HepG2 (cell line): ENCODE measurements around the gene AMZ2. TPM values are rescaled to one million over a fixed set of nuclear protein-coding genes. Genes with fewer than 3 reads are reported as not detected.

Source experiments
- ATF1 ChIP-seq: IDR thresholded peaks from 2 replicates; pipeline ENCODE4 v1.6.1; 2016; ENCODE audit warnings: mild to moderate bottlenecking, control low read depth
- GFI1 ChIP-seq: sonication (generic); formaldehyde crosslinking; IDR thresholded peaks from 2 replicates; pipeline ENCODE4 v1.5.0; 2020; ENCODE audit warnings: missing genetic modification reagents, mild to moderate bottlenecking, borderline replicate concordance
- HDAC2 ChIP-seq: sonication (generic); formaldehyde crosslinking; IDR thresholded peaks from 2 replicates; pipeline ENCODE4 v1.4.0; 2020; ENCODE audit warnings: missing genetic modification reagents
- KMT2B ChIP-seq: IDR thresholded peaks from 2 replicates; pipeline ENCODE4 v1.6.1; 2016; ENCODE audit warnings: missing genetic modification reagents, missing compliant biosample characterization
- MED8 ChIP-seq: sonication (generic); formaldehyde crosslinking; IDR thresholded peaks from 2 replicates; pipeline ENCODE4 v1.8.1; 2023; ENCODE audit warnings: mild to moderate bottlenecking, missing genetic modification reagents; ENCODE audit not compliant: insufficient replicate concordance
- SETDB1 ChIP-seq: sonication (generic); formaldehyde crosslinking; IDR thresholded peaks from 2 replicates; pipeline ENCODE4 v1.5.1; 2020; ENCODE audit warnings: missing genetic modification reagents, mild to moderate bottlenecking, borderline replicate concordance
- THYN1 ChIP-seq: sonication (generic); formaldehyde crosslinking; IDR thresholded peaks from 2 replicates; pipeline ENCODE4 v1.8.1; 2023; ENCODE audit warnings: low read depth, mild to moderate bottlenecking, moderate library complexity, missing genetic modification reagents, borderline replicate concordance
- ZBTB8A ChIP-seq: sonication (generic); formaldehyde crosslinking; IDR thresholded peaks from 2 replicates; pipeline ENCODE4 v1.4.0; 2020; ENCODE audit warnings: mild to moderate bottlenecking, low read depth, missing genetic modification reagents, borderline replicate concordance
- ZKSCAN5 ChIP-seq: sonication (generic); formaldehyde crosslinking; IDR thresholded peaks from 2 replicates; pipeline ENCODE4 v1.5.1; 2020; ENCODE audit warnings: mild to moderate bottlenecking, missing genetic modification reagents
- ZNF180 ChIP-seq: sonication (generic); formaldehyde crosslinking; IDR thresholded peaks from 2 replicates; pipeline ENCODE4 v1.4.0; 2020; ENCODE audit warnings: low read depth, missing genetic modification reagents, borderline replicate concordance
- ZNF256 ChIP-seq: sonication (generic); formaldehyde crosslinking; conservative IDR thresholded peaks from 2 replicates; pipeline ENCODE4 v1.4.0; 2020; ENCODE audit warnings: missing genetic modification reagents
- ZNF331 ChIP-seq: sonication (generic); formaldehyde crosslinking; IDR thresholded peaks from 2 replicates; pipeline ENCODE4 v1.4.0; 2020; ENCODE audit warnings: missing genetic modification reagents
- ZNF572 ChIP-seq: sonication (generic); formaldehyde crosslinking; IDR thresholded peaks from 2 replicates; pipeline ENCODE4 v1.5.1; 2020; ENCODE audit warnings: mild to moderate bottlenecking, missing genetic modification reagents
- polyA plus RNA-seq, 8 experiments: library from polyadenylated mRNA; depleted of rRNA in 3 of 8; stranded (reverse) in 7 of 8; unstranded in 1 of 8; fragments of >200 nt; fragmentation: Illumina TruSeq in 4 of 8; extraction: Trizol in 4 of 8; gene quantifications; 2 replicates each; pipeline versions ENCODE4 v1.2.1 to v1.2.3, GENCODE V29; 2011 to 2016; ENCODE audit warnings: low read depth in 4 of 8, missing spikeins in 1 of 8, mixed read lengths in 1 of 8; ENCODE audit not compliant: insufficient read depth in 1 of 8
- total RNA-seq, 5 experiments: library from RNA; depleted of rRNA; stranded (reverse); fragments of >200 nt; fragmentation: Illumina TruSeq; extraction: Trizol; gene quantifications; 2 replicates each; pipeline ENCODE4 v1.2.3, GENCODE V29; 2016; ENCODE audit warnings: low read depth in 1 of 5
- TF ChIP-seq, protein P1 (sequence below): sonication (generic); formaldehyde crosslinking; IDR thresholded peaks from 2 replicates; pipeline ENCODE4 v1.5.1; 2020; ENCODE audit warnings: missing genetic modification reagents, mild to moderate bottlenecking, borderline replicate concordance
- TF ChIP-seq, protein P2 (sequence below): sonication (generic); formaldehyde crosslinking; IDR thresholded peaks from 2 replicates; pipeline ENCODE4 v1.4.0; 2020; ENCODE audit warnings: missing genetic modification reagents, borderline replicate concordance
- TF ChIP-seq, protein P3 (sequence below): sonication (generic); formaldehyde crosslinking; IDR thresholded peaks from 2 replicates; pipeline ENCODE4 v1.4.0; 2020; ENCODE audit warnings: missing genetic modification reagents
- TF ChIP-seq, protein P4 (sequence below): sonication (generic); formaldehyde crosslinking; IDR thresholded peaks from 2 replicates; pipeline ENCODE4 v1.4.0; 2020; ENCODE audit warnings: missing genetic modification reagents
- TF ChIP-seq, protein P5 (sequence below): IDR thresholded peaks from 2 replicates; pipeline ENCODE4 v1.6.1; 2016; ENCODE audit warnings: mild to moderate bottlenecking

AMZ2 gene
- total and polyA plus RNA-seq, 2 of the 13 experiments (the other 11 are each of a cell fraction or from before 2014, with no cell fraction given): 86.9 to 90.2 TPM

DNA sequence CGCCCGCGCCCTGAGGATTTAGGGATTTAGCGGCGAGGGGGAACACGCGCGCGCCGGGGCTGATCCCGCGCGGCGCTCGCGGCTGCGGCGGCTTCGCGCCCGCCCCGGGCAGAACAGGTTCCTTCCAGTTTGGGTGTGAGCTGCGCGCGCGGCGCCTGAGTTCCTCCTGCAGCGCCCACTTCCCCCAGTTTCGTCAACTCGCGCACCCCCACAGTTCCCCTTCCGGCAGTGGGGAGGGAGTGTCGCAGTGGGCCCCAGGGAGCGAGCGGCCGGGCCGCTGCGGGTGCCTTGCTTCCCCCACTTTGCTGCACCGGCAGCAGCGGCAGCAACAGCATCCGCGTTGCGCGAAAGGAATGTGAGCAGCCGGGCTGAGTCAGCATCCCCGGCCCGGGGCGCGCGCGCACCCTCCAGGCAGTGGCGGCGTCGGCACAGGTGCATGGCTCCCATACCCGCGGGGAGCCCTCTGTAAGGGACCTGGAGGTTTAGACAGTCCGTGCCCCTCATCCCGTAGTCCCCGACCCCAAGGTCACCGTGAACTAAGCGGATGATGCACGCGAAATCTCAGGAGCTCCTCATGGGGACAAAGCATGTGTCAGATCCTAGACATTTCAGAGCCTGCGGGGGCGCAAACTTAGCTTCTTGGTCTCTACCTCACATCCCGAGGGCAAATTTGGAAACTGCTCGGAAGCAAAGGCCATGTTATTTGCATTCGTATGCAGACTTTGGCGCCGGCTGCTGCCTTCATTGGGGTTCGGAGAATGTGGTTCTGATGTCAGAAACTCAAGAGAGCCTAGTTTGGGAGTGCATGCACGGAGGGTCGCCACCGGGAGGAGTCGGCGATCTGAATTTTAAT lies 44.2 kb downstream of the AMZ2 start (continued):
- TF ChIP-seq, protein P1, sequence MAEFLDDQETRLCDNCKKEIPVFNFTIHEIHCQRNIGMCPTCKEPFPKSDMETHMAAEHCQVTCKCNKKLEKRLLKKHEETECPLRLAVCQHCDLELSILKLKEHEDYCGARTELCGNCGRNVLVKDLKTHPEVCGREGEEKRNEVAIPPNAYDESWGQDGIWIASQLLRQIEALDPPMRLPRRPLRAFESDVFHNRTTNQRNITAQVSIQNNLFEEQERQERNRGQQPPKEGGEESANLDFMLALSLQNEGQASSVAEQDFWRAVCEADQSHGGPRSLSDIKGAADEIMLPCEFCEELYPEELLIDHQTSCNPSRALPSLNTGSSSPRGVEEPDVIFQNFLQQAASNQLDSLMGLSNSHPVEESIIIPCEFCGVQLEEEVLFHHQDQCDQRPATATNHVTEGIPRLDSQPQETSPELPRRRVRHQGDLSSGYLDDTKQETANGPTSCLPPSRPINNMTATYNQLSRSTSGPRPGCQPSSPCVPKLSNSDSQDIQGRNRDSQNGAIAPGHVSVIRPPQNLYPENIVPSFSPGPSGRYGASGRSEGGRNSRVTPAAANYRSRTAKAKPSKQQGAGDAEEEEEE (CRISPR knock-in tag): 0 out of 2 replicates have a peak, but pooled peaks have one; percentile 78
- TF ChIP-seq SETDB1 (CRISPR knock-in tag) (no peak), ZKSCAN5 (CRISPR knock-in tag) (no peak), THYN1 (CRISPR knock-in tag) (0 out of 2 replicates have a peak, but pooled peaks have one; percentile 11), HDAC2 (peak; percentile 83), ZNF572 (no peak), ZNF256 (CRISPR knock-in tag) (peak; percentile 47; the same call in 1 of the 2 replicates), GFI1 (peak; percentile 12; the same call in 1 of the 2 replicates), ZNF180 (CRISPR knock-in tag) (no peak), ATF1 (CRISPR knock-in tag) (no peak), MED8 (peak; percentile 1), KMT2B (CRISPR knock-in tag) (peak; percentile 79; the same call in 1 of the 2 replicates), ZNF331 (CRISPR knock-in tag) (peak; percentile 53; the same call in 1 of the 2 replicates), ZBTB8A (no peak)
- TF ChIP-seq, protein P2, sequence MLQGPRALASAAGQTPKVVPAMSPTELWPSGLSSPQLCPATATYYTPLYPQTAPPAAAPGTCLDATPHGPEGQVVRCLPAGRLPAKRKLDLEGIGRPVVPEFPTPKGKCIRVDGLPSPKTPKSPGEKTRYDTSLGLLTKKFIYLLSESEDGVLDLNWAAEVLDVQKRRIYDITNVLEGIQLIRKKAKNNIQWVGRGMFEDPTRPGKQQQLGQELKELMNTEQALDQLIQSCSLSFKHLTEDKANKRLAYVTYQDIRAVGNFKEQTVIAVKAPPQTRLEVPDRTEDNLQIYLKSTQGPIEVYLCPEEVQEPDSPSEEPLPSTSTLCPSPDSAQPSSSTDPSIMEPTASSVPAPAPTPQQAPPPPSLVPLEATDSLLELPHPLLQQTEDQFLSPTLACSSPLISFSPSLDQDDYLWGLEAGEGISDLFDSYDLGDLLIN (CRISPR knock-in tag): no peak
- TF ChIP-seq, protein P3, sequence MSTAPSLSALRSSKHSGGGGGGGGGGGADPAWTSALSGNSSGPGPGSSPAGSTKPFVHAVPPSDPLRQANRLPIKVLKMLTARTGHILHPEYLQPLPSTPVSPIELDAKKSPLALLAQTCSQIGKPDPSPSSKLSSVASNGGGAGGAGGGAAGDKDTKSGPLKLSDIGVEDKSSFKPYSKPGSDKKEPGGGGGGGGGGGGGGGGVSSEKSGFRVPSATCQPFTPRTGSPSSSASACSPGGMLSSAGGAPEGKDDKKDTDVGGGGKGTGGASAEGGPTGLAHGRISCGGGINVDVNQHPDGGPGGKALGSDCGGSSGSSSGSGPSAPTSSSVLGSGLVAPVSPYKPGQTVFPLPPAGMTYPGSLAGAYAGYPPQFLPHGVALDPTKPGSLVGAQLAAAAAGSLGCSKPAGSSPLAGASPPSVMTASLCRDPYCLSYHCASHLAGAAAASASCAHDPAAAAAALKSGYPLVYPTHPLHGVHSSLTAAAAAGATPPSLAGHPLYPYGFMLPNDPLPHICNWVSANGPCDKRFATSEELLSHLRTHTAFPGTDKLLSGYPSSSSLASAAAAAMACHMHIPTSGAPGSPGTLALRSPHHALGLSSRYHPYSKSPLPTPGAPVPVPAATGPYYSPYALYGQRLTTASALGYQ (CRISPR knock-in tag): no peak
- TF ChIP-seq, protein P4, sequence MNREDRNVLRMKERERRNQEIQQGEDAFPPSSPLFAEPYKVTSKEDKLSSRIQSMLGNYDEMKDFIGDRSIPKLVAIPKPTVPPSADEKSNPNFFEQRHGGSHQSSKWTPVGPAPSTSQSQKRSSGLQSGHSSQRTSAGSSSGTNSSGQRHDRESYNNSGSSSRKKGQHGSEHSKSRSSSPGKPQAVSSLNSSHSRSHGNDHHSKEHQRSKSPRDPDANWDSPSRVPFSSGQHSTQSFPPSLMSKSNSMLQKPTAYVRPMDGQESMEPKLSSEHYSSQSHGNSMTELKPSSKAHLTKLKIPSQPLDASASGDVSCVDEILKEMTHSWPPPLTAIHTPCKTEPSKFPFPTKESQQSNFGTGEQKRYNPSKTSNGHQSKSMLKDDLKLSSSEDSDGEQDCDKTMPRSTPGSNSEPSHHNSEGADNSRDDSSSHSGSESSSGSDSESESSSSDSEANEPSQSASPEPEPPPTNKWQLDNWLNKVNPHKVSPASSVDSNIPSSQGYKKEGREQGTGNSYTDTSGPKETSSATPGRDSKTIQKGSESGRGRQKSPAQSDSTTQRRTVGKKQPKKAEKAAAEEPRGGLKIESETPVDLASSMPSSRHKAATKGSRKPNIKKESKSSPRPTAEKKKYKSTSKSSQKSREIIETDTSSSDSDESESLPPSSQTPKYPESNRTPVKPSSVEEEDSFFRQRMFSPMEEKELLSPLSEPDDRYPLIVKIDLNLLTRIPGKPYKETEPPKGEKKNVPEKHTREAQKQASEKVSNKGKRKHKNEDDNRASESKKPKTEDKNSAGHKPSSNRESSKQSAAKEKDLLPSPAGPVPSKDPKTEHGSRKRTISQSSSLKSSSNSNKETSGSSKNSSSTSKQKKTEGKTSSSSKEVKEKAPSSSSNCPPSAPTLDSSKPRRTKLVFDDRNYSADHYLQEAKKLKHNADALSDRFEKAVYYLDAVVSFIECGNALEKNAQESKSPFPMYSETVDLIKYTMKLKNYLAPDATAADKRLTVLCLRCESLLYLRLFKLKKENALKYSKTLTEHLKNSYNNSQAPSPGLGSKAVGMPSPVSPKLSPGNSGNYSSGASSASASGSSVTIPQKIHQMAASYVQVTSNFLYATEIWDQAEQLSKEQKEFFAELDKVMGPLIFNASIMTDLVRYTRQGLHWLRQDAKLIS: no peak; the same call in none of the 2 replicates
- TF ChIP-seq, protein P5, sequence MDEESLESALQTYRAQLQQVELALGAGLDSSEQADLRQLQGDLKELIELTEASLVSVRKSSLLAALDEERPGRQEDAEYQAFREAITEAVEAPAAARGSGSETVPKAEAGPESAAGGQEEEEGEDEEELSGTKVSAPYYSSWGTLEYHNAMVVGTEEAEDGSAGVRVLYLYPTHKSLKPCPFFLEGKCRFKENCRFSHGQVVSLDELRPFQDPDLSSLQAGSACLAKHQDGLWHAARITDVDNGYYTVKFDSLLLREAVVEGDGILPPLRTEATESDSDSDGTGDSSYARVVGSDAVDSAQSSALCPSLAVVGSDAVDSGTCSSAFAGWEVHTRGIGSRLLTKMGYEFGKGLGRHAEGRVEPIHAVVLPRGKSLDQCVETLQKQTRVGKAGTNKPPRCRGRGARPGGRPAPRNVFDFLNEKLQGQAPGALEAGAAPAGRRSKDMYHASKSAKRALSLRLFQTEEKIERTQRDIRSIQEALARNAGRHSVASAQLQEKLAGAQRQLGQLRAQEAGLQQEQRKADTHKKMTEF (CRISPR knock-in tag): peak; percentile 82; the same call in 1 of the 2 replicates
